Spleen (tissue), 11 donors: Measurements from ENCODE around the gene NPTX1. TPM values are rescaled to one million over a fixed set of nuclear protein-coding genes. Genes with fewer than 3 reads are reported as not detected.
A peak's percentile ranks its signal among the peaks of the same experiment; 100 is the strongest.

ENCODE experiments used
- DNase-seq: peaks from one replicate; pipeline ENCODE4 v3.0.0-alpha.2; 2020
- H3K27ac ChIP-seq, 8 donors: fragments of 200-600 bp; sonication (generic) in 7 of 8; 1 replicate in 4 of 8; 2 replicates in 4 of 8; pipeline versions ENCODE4 v1.5.0 to v1.8.0; 2016 to 2021; ENCODE audit warnings: inconsistent platforms in 4 of 8, mild to moderate bottlenecking in 4 of 8, moderate library complexity in 1 of 8
- H3K27me3 ChIP-seq, 7 donors: fragments of 200-600 bp; sonication (generic) in 6 of 7; replicated peaks in 1 of 7; 1 replicate in 4 of 7; 2 replicates in 3 of 7; pipeline versions ENCODE4 v1.5.0 to v1.8.0; 2016 to 2021; ENCODE audit warnings: inconsistent platforms in 3 of 7, mild to moderate bottlenecking in 1 of 7
- H3K36me3 ChIP-seq, 6 donors: fragments of 200-600 bp; sonication (generic) in 5 of 6; 1 replicate in 4 of 6; 2 replicates in 2 of 6; pipeline versions ENCODE4 v1.5.0 to v1.8.0; 2016 to 2021; ENCODE audit warnings: inconsistent platforms in 2 of 6
- H3K4me1 ChIP-seq, 6 donors: fragments of 200-600 bp; sonication (generic) in 5 of 6; 1 replicate in 3 of 6; 2 replicates in 3 of 6; pipeline versions ENCODE4 v1.5.0 to v1.8.0; 2016 to 2021; ENCODE audit warnings: inconsistent platforms in 3 of 6
- H3K4me3 ChIP-seq, 8 donors: fragments of 200-600 bp; sonication (generic) in 7 of 8; 1 replicate in 4 of 8; 2 replicates in 4 of 8; pipeline versions ENCODE4 v1.5.0 to v1.8.0; 2016 to 2021; ENCODE audit warnings: inconsistent platforms in 4 of 8, mild to moderate bottlenecking in 4 of 8, moderate library complexity in 2 of 8
- H3K9me3 ChIP-seq, 8 donors: fragments of 200-600 bp; sonication (generic) in 7 of 8; 1 replicate in 4 of 8; 2 replicates in 4 of 8; pipeline versions ENCODE4 v1.5.0 to v1.8.0; 2016 to 2021; ENCODE audit warnings: inconsistent platforms in 4 of 8
- POLR2A ChIP-seq, 3 donors: fragments of 450-650 bp; IDR thresholded peaks; one replicate each; pipeline ENCODE4 v1.5.1; 2017; ENCODE audit warnings: antibody characterized with exemption in 3 of 3, mild to moderate bottlenecking in 1 of 3
- POLR2AphosphoS5 ChIP-seq, 3 donors: sonication (generic); formaldehyde crosslinking; IDR thresholded peaks; one replicate each; pipeline ENCODE4 v1.5.1; 2017; ENCODE audit warnings: antibody characterized with exemption in 3 of 3
- WGBS, 5 donors: extraction: QIAGEN DNeasy Blood & Tissue Kit in 3 of 5; methylation state at CpG; one replicate each; pipeline versions ENCODE4 v1.1.5 to v1.1.7; 2013 to 2018; 5-methylcytosine and 5-hydroxymethylcytosine counted together
- intact Hi-C: fragments of 100-400 bp; cut with DNase I; formaldehyde crosslinking; loops from one replicate; pipeline ENCODE4 v1.15.0; 2023; ENCODE audit warnings: low total_unique reads
- polyA plus RNA-seq, 3 donors: library from polyadenylated mRNA; stranded (reverse); fragments of 200-250 nt; gene quantifications; one replicate each; pipeline ENCODE4 v1.2.1, GENCODE V29; 2013
- total RNA-seq, 7 donors: library from RNA; depleted of rRNA in 3 of 7; stranded (reverse); fragments of >200 nt in 3 of 7; fragmentation: NEBNext Ultra II Directional in 4 of 7; extraction: Animal tissue kit (Norgen Biotek cat#: 25700) in 4 of 7; gene quantifications; one replicate each; pipeline versions ENCODE4 v1.1.0 to v1.2.1, GENCODE V29; 2016 to 2021
- TF ChIP-seq, protein P1 (sequence below), 11 experiments: fragments of 200-600 bp in 7 of 11; fragments of 450-650 bp in 4 of 11; sonication (generic) in 4 of 11; IDR thresholded peaks in 8 of 11; conservative IDR thresholded peaks in 3 of 11; 1 replicate in 7 of 11; 2 replicates in 4 of 11; pipeline versions ENCODE4 v1.4.0 to v1.8.0; 2016 to 2021; ENCODE audit warnings: antibody characterized with exemption in 11 of 11, inconsistent platforms in 4 of 11, mild to moderate bottlenecking in 1 of 11
- donor health status: healthy with polysubstance abuse.
- donor health status: DM: no; HTN: no; CAD: no; lungs with moderate emphysema.
- donor health status: DM: no; HTN: no; CAD: no.
- donor health status: Bipolar disorder and iron deficiency.
- donor health status: healthy.
- donor health status: DM: no; HTN: no; CAD: no.
- donor health status: DM: yes; HTN: yes; CAD: no.

NPTX1 gene
- total and polyA plus RNA-seq, 10 donors: 0.04 to 14.0 (median 3.6) TPM

GRCh38 chr17:80455784-80456183 is 20.6 kb downstream of the NPTX1 start:
- Histone ChIP-seq H3K9me3 (no peaks in the 10 kb centered on the region), H3K4me1 (peaks cover 10 to 47% (median 30%) of the 10 kb centered on the region in 6 donors), H3K36me3 (no peaks in the 10 kb centered on the region), H3K4me3 (peak overlapping the region in 2 of 8 donors; percentile 62 to 90), H3K27me3 (peaks cover 0 to 29% (median 0%) of the 10 kb centered on the region in 7 donors), H3K27ac (peak overlapping the region in 7 of 8 donors; percentile 95 to 99 (median 98))
- intact Hi-C loops: no loop called here
- TF ChIP-seq POLR2AphosphoS5 (IDR thresholded peaks at IDR 0.05) (no peak), POLR2A (IDR thresholded peaks at IDR 0.05) (no peak)
- TF ChIP-seq, protein P1, sequence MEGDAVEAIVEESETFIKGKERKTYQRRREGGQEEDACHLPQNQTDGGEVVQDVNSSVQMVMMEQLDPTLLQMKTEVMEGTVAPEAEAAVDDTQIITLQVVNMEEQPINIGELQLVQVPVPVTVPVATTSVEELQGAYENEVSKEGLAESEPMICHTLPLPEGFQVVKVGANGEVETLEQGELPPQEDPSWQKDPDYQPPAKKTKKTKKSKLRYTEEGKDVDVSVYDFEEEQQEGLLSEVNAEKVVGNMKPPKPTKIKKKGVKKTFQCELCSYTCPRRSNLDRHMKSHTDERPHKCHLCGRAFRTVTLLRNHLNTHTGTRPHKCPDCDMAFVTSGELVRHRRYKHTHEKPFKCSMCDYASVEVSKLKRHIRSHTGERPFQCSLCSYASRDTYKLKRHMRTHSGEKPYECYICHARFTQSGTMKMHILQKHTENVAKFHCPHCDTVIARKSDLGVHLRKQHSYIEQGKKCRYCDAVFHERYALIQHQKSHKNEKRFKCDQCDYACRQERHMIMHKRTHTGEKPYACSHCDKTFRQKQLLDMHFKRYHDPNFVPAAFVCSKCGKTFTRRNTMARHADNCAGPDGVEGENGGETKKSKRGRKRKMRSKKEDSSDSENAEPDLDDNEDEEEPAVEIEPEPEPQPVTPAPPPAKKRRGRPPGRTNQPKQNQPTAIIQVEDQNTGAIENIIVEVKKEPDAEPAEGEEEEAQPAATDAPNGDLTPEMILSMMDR (IDR thresholded peaks at IDR 0.05 in 8 of 11, conservative IDR thresholded peaks at IDR 0.05 in 3 of 11): no peak
- DNase-seq: no peak
- WGBS, 5 donors: 72 to 83% (median 78%) methylated on average over 4 of the region's 4 CpGs

- DNase-seq: no peak
Measured at GRCh38 chr17:80455336-80455710, 21.1 kb downstream of the NPTX1 start.

DNA sequence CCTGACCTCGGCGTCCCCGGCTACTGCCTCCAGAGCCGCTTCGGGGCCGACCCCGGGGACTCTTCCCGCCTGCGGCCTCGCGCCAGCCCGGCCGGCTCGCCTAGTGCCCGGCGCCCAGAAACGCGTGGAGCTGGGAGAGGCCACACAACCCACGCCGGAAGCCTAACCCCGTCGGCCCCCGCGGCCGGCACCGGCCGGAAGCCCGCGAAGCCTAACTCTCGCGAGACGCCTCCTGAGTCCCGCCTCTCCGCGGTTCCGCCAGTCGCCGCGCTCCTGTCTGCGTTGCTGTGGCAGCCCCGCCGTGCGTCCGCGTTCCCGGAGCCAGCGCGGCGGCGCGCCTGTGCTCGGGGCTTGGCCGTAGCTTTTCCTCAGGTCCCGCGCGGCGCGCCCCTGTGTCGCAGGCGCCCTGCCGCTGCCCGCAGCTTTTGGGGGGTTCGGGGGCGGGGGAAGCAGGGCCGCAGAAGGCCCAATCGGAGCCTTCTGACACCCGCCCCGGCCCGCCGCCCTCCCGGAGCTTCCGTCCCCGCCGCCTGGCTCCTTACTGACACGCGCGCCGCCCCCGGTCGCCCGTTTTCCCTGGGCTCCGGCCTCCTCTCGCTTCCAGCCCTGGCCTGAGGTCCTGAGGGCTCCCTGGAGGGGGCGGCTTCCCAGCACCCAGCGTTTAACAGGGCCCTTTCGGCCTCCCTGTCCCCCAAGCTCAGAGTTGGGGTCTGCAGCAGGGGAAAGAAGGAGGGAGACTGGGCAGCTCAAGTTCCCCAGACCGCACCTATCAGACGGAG is 21.7 kb downstream of the NPTX1 start:
- H3K27ac ChIP-seq: peak overlapping the region; percentile 95 to 99 (median 98)
- peaks cover 0 to 29% (median 0%) of the 10 kb centered on the region in 7 donors for H3K27me3 ChIP-seq
- peak overlapping the region; percentile 56 to 90 (median 63) for H3K4me3 ChIP-seq
- DNase-seq: peak; percentile 99
- no peaks in the 10 kb centered on the region for H3K9me3 ChIP-seq
- TF ChIP-seq, protein P1 (IDR thresholded peaks at IDR 0.05 in 8 of 11, conservative IDR thresholded peaks at IDR 0.05 in 3 of 11): peak in 4 of 11 experiments; percentile 43 to 60 (median 49)
- TF ChIP-seq POLR2AphosphoS5 (IDR thresholded peaks at IDR 0.05): peak; percentile 94 to 97 (median 96)
- peak; percentile 25 to 75 (median 36) for TF ChIP-seq POLR2A (IDR thresholded peaks at IDR 0.05)
- no peaks in the 10 kb centered on the region for H3K36me3 ChIP-seq
- WGBS, 5 donors: 0 to 2% (median 1%) methylated on average over 9 to 88 of the region's 88 CpGs
- peaks cover 10 to 47% (median 30%) of the 10 kb centered on the region in 6 donors for H3K4me1 ChIP-seq
- intact Hi-C loops: no loop called here

More at GRCh38 chr17:80455336-80455710, 21.1 kb downstream of the NPTX1 start:
- intact Hi-C loops: no loop called here
- WGBS, 5 donors: 7 to 11% (median 9%) methylated on average over 19 to 20 of the region's 20 CpGs
- peak overlapping the region; percentile 95 to 99 (median 98) for H3K27ac ChIP-seq
- peaks cover 10 to 47% (median 30%) of the 10 kb centered on the region in 6 donors for H3K4me1 ChIP-seq
- no peaks in the 10 kb centered on the region for H3K36me3 ChIP-seq
- TF ChIP-seq POLR2A (IDR thresholded peaks at IDR 0.05) (no peak), POLR2AphosphoS5 (IDR thresholded peaks at IDR 0.05) (no peak)
- TF ChIP-seq, protein P1 (IDR thresholded peaks at IDR 0.05 in 8 of 11, conservative IDR thresholded peaks at IDR 0.05 in 3 of 11): no peak
- H3K27me3 ChIP-seq: peaks cover 0 to 29% (median 0%) of the 10 kb centered on the region in 7 donors
- H3K9me3 ChIP-seq: no peaks in the 10 kb centered on the region
- H3K4me3 ChIP-seq: peak overlapping the region; percentile 56 to 90 (median 63)

GRCh38 chr17:80453998-80454556 is 22.3 kb downstream of the NPTX1 start:
- Histone ChIP-seq H3K9me3 (no peaks in the 10 kb centered on the region), H3K4me1 (peaks cover 10 to 47% (median 30%) of the 10 kb centered on the region in 6 donors), H3K36me3 (no peaks in the 10 kb centered on the region), H3K27me3 (peaks cover 0 to 26% (median 0%) of the 10 kb centered on the region in 7 donors), H3K4me3 (peak overlapping the region; percentile 56 to 90 (median 63)), H3K27ac (peak overlapping the region; percentile 95 to 99 (median 98))
- no peak for DNase-seq
- 30 to 49% (median 33%) methylated on average over 27 to 36 of the region's 36 CpGs for WGBS, 5 donors
- no peak for TF ChIP-seq POLR2AphosphoS5 (IDR thresholded peaks at IDR 0.05)
- TF ChIP-seq, protein P1 (IDR thresholded peaks at IDR 0.05 in 8 of 11, conservative IDR thresholded peaks at IDR 0.05 in 3 of 11): no peak
- no peak for TF ChIP-seq POLR2A (IDR thresholded peaks at IDR 0.05)
- intact Hi-C loops: no loop called here
